ENCODE measurements around the gene TACC2. TPM values are rescaled to one million over a fixed set of nuclear protein-coding genes. Genes with fewer than 3 reads are reported as not detected.

Gene TACC2
- total and polyA plus RNA-seq, 2 experiments from 2014 or later, result 30.8 to 35.9 TPM

- no peak for TF ChIP-seq POLR2AphosphoS5 (IDR thresholded peaks at IDR 0.05; ENCODE audit: low read depth)
- no peak for TF ChIP-seq REST (IDR thresholded peaks at IDR 0.05; ENCODE audit: unreplicated experiment)
- TF ChIP-seq EZH2phosphoT487 (IDR thresholded peaks at IDR 0.05; ENCODE audit: unreplicated experiment), result no peak
- no peak for TF ChIP-seq ETS1 (IDR thresholded peaks at IDR 0.05)
- TF ChIP-seq EZH2 (IDR thresholded peaks at IDR 0.05; ENCODE audit: low read depth, unreplicated experiment), result no peak
- no peak for TF ChIP-seq ZNF114 (CRISPR knock-in tag; IDR thresholded peaks at IDR 0.05)
- TF ChIP-seq NANOG (IDR thresholded peaks at IDR 0.05; ENCODE audit: borderline replicate concordance), result no peak
- TF ChIP-seq ZNF462 (CRISPR knock-in tag; IDR thresholded peaks at IDR 0.05), result no peak
- no peak for TF ChIP-seq ZNF331 (CRISPR knock-in tag; IDR thresholded peaks at IDR 0.05; ENCODE audit: low read depth)
- TF ChIP-seq CREB1 (CRISPR knock-in tag; IDR thresholded peaks at IDR 0.05; ENCODE audit: low read depth), result no peak
- TF ChIP-seq CTCF (conservative IDR thresholded peaks at IDR 0.05; ENCODE audit: low read depth in 2 of 2), result no peak
- no peak for TF ChIP-seq JUNB (IDR thresholded peaks at IDR 0.05; ENCODE audit: unreplicated experiment)
- no peak for TF ChIP-seq STAT1 (IDR thresholded peaks at IDR 0.05; ENCODE audit: unreplicated experiment)
- Histone ChIP-seq H3K9me2 (ENCODE audit: insufficient read depth) (no peaks in the 10 kb centered on the region), H3K79me2 (replicated peaks; ENCODE audit: insufficient read depth) (peaks cover 3% of the 10 kb centered on the region; the same call in 1 of the 2 replicates), H3K36me3 (ENCODE audit: insufficient read depth) (0 out of 2 replicates have a peak, but pooled peaks cover 5% of the 10 kb centered on the region), H3F3A (replicated peaks; ENCODE audit: low read depth) (no peaks in the 10 kb centered on the region), H3K4me1 (ENCODE audit: insufficient read depth) (no peaks in the 10 kb centered on the region; the same call in 1 of the 2 replicates), H3K27ac (ENCODE audit: low read depth) (0 out of 2 replicates have a peak overlapping the region, but pooled peaks have one; percentile 59), H2AFZ (no peak overlapping the region), H4K20me1 (replicated peaks; ENCODE audit: insufficient read depth) (no peaks in the 10 kb centered on the region), H3K4me2 (no peak overlapping the region), H3K27me3 (ENCODE audit: insufficient read depth) (no peaks in the 10 kb centered on the region), H3K4me3 (no peak overlapping the region)
- H3K4me3 Mint-ChIP-seq, result no peak overlapping the region
- H3K27ac Mint-ChIP-seq, result no peak overlapping the region
- H3K4me1 Mint-ChIP-seq, result peaks cover 16% of the 10 kb centered on the region
- H3K27me3 Mint-ChIP-seq (ENCODE audit: insufficient read depth, low read depth, poor library complexity), result peaks cover 4% of the 10 kb centered on the region
- H3K36me3 Mint-ChIP-seq (ENCODE audit: low read depth), result peaks cover 44% of the 10 kb centered on the region
- ATAC-seq (peak; percentile 51), DNase-seq (ENCODE audit: low spot score) (peak; percentile 34)
- H3K9me3 Mint-ChIP-seq, result peaks cover 12% of the 10 kb centered on the region
These were observed 154.4 kb downstream of the TACC2 start for GRCh38 chr10:122143238-122143841.
